B cell (primary cell): ENCODE results near the gene PDILT. TPM values are rescaled to one million over a fixed set of nuclear protein-coding genes. Genes with fewer than 3 reads are reported as not detected.

Source experiments
- ATAC-seq: fragments of 200-7000 bp; cut with Tn5 transposase; one replicate; pipeline ENCODE4 v1.10.0; 2021; ENCODE audit warnings: low read depth, mild to moderate bottlenecking, moderate number of reproducible peaks, moderate library complexity
- CTCF ChIA-PET: fragments of 350-600 bp; sonication (Branson Sonifier 250); formaldehyde crosslinking; loops from one replicate; lab custom pipeline; 2021; ENCODE audit warnings: antibody characterized with exemption, inconsistent platforms; lab: Charles Lee
- POLR2A ChIA-PET: fragments of 350-600 bp; sonication (Branson Sonifier 250); formaldehyde crosslinking; loops from one replicate; lab custom pipeline; 2021; ENCODE audit warnings: antibody characterized with exemption; lab: Charles Lee
- DNase-seq: peaks from one replicate; pipeline ENCODE4 v3.0.0; 2013
- H2AFZ ChIP-seq: 2 replicates; pipeline ENCODE4 v1.6.1; 2012; ENCODE audit warnings: mild to moderate bottlenecking, low read depth, low read length; ENCODE audit not compliant: insufficient read depth, poor library complexity, severe bottlenecking
- H3K27ac ChIP-seq, 2 donors: 1 replicate in 1 of 2; 2 replicates in 1 of 2; pipeline ENCODE4 v1.5.1; 2012 to 2013; ENCODE audit warnings: low read length in 2 of 2, mild to moderate bottlenecking in 2 of 2, moderate library complexity in 1 of 2
- H3K27me3 ChIP-seq, 4 experiments: fragments of 200-600 bp in 1 of 4; sonication (generic) in 1 of 4; replicated peaks in 1 of 4; 1 replicate in 2 of 4; 2 replicates in 2 of 4; pipeline versions ENCODE4 v1.6.1 to v1.7.0; 2013 to 2016; ENCODE audit warnings: low read length in 3 of 4, mild to moderate bottlenecking in 2 of 4, mixed read lengths in 1 of 4, moderate library complexity in 1 of 4; ENCODE audit not compliant: insufficient read depth in 4 of 4, control insufficient read depth in 3 of 4; ENCODE audit errors: control extremely low read depth in 1 of 4
- H3K36me3 ChIP-seq, 2 experiments: replicated peaks in 1 of 2; 1 replicate in 1 of 2; 2 replicates in 1 of 2; pipeline versions ENCODE4 v1.6.1 to v1.7.1; 2013; ENCODE audit warnings: low read length in 1 of 2; ENCODE audit not compliant: insufficient read depth in 2 of 2, control insufficient read depth in 1 of 2; ENCODE audit errors: control extremely low read depth in 1 of 2, extremely low read depth in 1 of 2
- H3K4me1 ChIP-seq, 2 donors: fragments of 200-600 bp in 1 of 2; sonication (generic) in 1 of 2; 1 replicate in 1 of 2; 2 replicates in 1 of 2; pipeline versions ENCODE4 v1.5.1 to v1.6.1; 2013 to 2017; ENCODE audit warnings: low read length in 2 of 2; ENCODE audit not compliant: control insufficient read depth in 2 of 2, insufficient read depth in 2 of 2
- H3K4me2 ChIP-seq: replicated peaks from 2 replicates; pipeline ENCODE3; 2012; ENCODE audit warnings: mild to moderate bottlenecking, low read depth, low read length; ENCODE audit not compliant: poor library complexity, severe bottlenecking
- H3K4me3 ChIP-seq, 5 experiments: fragments of 200-600 bp in 1 of 5; sonication (generic) in 1 of 5; 1 replicate in 3 of 5; 2 replicates in 2 of 5; pipeline versions ENCODE4 v1.5.1 to v1.7.0; 2011 to 2016; ENCODE audit warnings: low read length in 4 of 5, mild to moderate bottlenecking in 4 of 5, low read depth in 2 of 5, control low read depth in 1 of 5, moderate library complexity in 1 of 5; ENCODE audit not compliant: insufficient read depth in 1 of 5; ENCODE audit errors: control extremely low read depth in 1 of 5, extremely low read depth in 1 of 5
- H3K79me2 ChIP-seq: fragments of 200-600 bp; sonication (generic); one replicate; pipeline ENCODE4 v1.6.0; 2016; ENCODE audit warnings: low read length; ENCODE audit not compliant: control insufficient read depth, insufficient read depth
- H3K9ac ChIP-seq: fragments of 200-600 bp; sonication (generic); 2 replicates; pipeline ENCODE4 v1.6.1; 2017; ENCODE audit warnings: mild to moderate bottlenecking, low read length, moderate library complexity
- H3K9me3 ChIP-seq, 3 donors: one replicate each; pipeline versions ENCODE4 v1.6.1 to v1.7.1; 2013; ENCODE audit warnings: low read length in 2 of 3; ENCODE audit not compliant: control insufficient read depth in 2 of 3, insufficient read depth in 1 of 3; ENCODE audit errors: control extremely low read depth in 1 of 3
- H4K20me1 ChIP-seq: 2 replicates; pipeline ENCODE4 v1.6.0; 2012; ENCODE audit warnings: mild to moderate bottlenecking, low read length; ENCODE audit not compliant: insufficient read depth, control insufficient read depth, poor library complexity, severe bottlenecking
- H3K27ac Mint-ChIP-seq: one replicate; pipeline ENCODE4 v1.8.0; 2021; ENCODE audit warnings: mixed read lengths
- H3K27me3 Mint-ChIP-seq: one replicate; pipeline ENCODE4 v1.8.0; 2021; ENCODE audit warnings: mixed read lengths
- H3K4me1 Mint-ChIP-seq: one replicate; pipeline ENCODE4 v1.8.0; 2021; ENCODE audit warnings: mixed read lengths
- H3K4me3 Mint-ChIP-seq: one replicate; pipeline ENCODE4 v1.8.0; 2021; ENCODE audit warnings: mixed read lengths
- H3K9me3 Mint-ChIP-seq: one replicate; pipeline ENCODE4 v1.8.0; 2022; ENCODE audit warnings: mixed read lengths; ENCODE audit not compliant: insufficient read depth
- CTCF ChIP-seq: fragments of 200-600 bp; IDR thresholded peaks from one replicate; pipeline ENCODE4 v1.8.0; 2022; ENCODE audit warnings: antibody characterized with exemption, mild to moderate bottlenecking
- EZH2 ChIP-seq: IDR thresholded peaks from 2 replicates; pipeline ENCODE4 v1.6.1; 2012; ENCODE audit warnings: borderline replicate concordance, low read depth, mild to moderate bottlenecking, moderate library complexity, low read length; ENCODE audit not compliant: insufficient read depth, poor library complexity, severe bottlenecking
- WGBS: methylation state at CpG from one replicate; pipeline ENCODE4 v1.1.5; 2013; ENCODE audit warnings: missing lambda C conversion rate; ENCODE audit not compliant: insufficient coverage; 5-methylcytosine and 5-hydroxymethylcytosine counted together
- intact Hi-C: fragments of 100-400 bp; cut with micrococcal nuclease; formaldehyde crosslinking; loops from one replicate; pipeline ENCODE4 v1.10.0; 2022
- polyA plus RNA-seq: library from polyadenylated mRNA; depleted of rRNA; stranded (reverse); fragments of >200 nt; gene quantifications from 2 replicates; pipeline ENCODE4 v1.2.3, GENCODE V29; 2012
- total RNA-seq, 2 donors: library from RNA; stranded (reverse); fragments of 120-200 nt in 1 of 2; gene quantifications; 1 replicate in 1 of 2; 2 replicates in 1 of 2; pipeline versions ENCODE4 v1.2.3 to v1.2.4, GENCODE V29; 2013 to 2022

The PDILT gene
- total and polyA plus RNA-seq, 2 donors (not counting 1 experiment from before 2014, with no cell fraction given) = not detected

GRCh38 chr16:20369452-20370054 is 35.0 kb downstream of the PDILT start:
- Mint-ChIP-seq H3K4me1 (no peaks in the 10 kb centered on the region), H3K27me3 (peaks cover 31% of the 10 kb centered on the region), H3K9me3 (no peaks in the 10 kb centered on the region), H3K27ac (no peak overlapping the region), H3K4me3 (no peak overlapping the region)
- ATAC-seq = no peak
- Histone ChIP-seq H3K4me3 (no peak overlapping the region), H3K9me3 (no peaks in the 10 kb centered on the region), H3K27ac (no peak overlapping the region), H3K27me3 (peaks cover 0 to 4% (median 0%) of the 10 kb centered on the region in 4 experiments), H3K4me2 (no peak overlapping the region), H3K79me2 (no peaks in the 10 kb centered on the region), H2AFZ (no peak overlapping the region), H4K20me1 (no peaks in the 10 kb centered on the region), H3K36me3 (no peaks in the 10 kb centered on the region), H3K4me1 (no peaks in the 10 kb centered on the region), H3K9ac (no peak overlapping the region)
- no peak for TF ChIP-seq CTCF
- no peak for TF ChIP-seq EZH2
- intact Hi-C loops = no loop called here
- POLR2A ChIA-PET = no interaction called here
- 89% methylated on average over 9 of the region's 9 CpGs for WGBS
- CTCF ChIA-PET = interaction anchor here (1.2 kb wide), 1 partner anchor 15 kb away, joined by 3 read pairs; no protein-coding TSS in a partner anchor
- DNase-seq = no peak

GRCh38 chr16:20364051-20364450 is 40.5 kb downstream of the PDILT start:
- ChIA-PET CTCF (no interaction called here), POLR2A (no interaction called here)
- intact Hi-C loops = no loop called here
- no peak for ATAC-seq
- H3K4me3 ChIP-seq = no peak overlapping the region
- H3K9me3 Mint-ChIP-seq = no peaks in the 10 kb centered on the region
- no peak overlapping the region for H3K4me3 Mint-ChIP-seq
- no peaks in the 10 kb centered on the region for H3K79me2 ChIP-seq
- H3K4me1 ChIP-seq = no peaks in the 10 kb centered on the region
- no peaks in the 10 kb centered on the region for H3K27me3 ChIP-seq
- H3K4me2 ChIP-seq = no peak overlapping the region
- no peak overlapping the region for H2AFZ ChIP-seq
- H3K27ac Mint-ChIP-seq = no peak overlapping the region
- no peaks in the 10 kb centered on the region for H4K20me1 ChIP-seq
- WGBS = 74% methylated on average over 2 of the region's 3 CpGs
- no peak for TF ChIP-seq EZH2
- TF ChIP-seq CTCF = no peak
- no peaks in the 10 kb centered on the region for H3K36me3 ChIP-seq
- H3K27me3 Mint-ChIP-seq = peaks cover 22% of the 10 kb centered on the region
- DNase-seq = no peak
- H3K9me3 ChIP-seq = no peaks in the 10 kb centered on the region
- H3K4me1 Mint-ChIP-seq = no peaks in the 10 kb centered on the region
- H3K9ac ChIP-seq = no peak overlapping the region
- no peak overlapping the region for H3K27ac ChIP-seq
